A673 (cell line): ENCODE measurements around the gene GNAS. TPM values are rescaled to one million over a fixed set of nuclear protein-coding genes. Genes with fewer than 3 reads are reported as not detected.

Source experiments
- BruUV-seq: library from RNA; stranded (reverse); fragments of 400-500 nt; replicated peaks from 2 replicates; lab custom pipeline; 2021; lab: Mats Ljungman, UMichigan
- CTCF ChIA-PET: fragments of 300-600 bp; sonication (Branson Sonifier 250); formaldehyde crosslinking; loops from one replicate; lab custom pipeline; 2022; ENCODE audit warnings: antibody characterized with exemption; lab: Charles Lee
- POLR2A ChIA-PET: fragments of 300-600 bp; sonication (Branson Sonifier 250); formaldehyde crosslinking; loops from one replicate; lab custom pipeline; 2022; ENCODE audit warnings: antibody characterized with exemption; ENCODE audit not compliant: low non-redundant PET; lab: Charles Lee
- DNase-seq: peaks from one replicate; pipeline ENCODE4 v3.0.0-alpha.2; 2015; ENCODE audit warnings: low spot score
- H3K27ac ChIP-seq: fragments of 200-600 bp; sonication (generic); 2 replicates; pipeline ENCODE4 v1.5.1; 2016; ENCODE audit warnings: mixed run types, low read depth, mild to moderate bottlenecking, mixed read lengths, antibody characterized with exemption, low read length; ENCODE audit not compliant: poor library complexity, severe bottlenecking
- H3K27me3 ChIP-seq: fragments of 200-600 bp; sonication (generic); replicated peaks from 2 replicates; pipeline ENCODE4 v1.6.1; 2017; ENCODE audit warnings: mixed run types, low read depth, mild to moderate bottlenecking, mixed read lengths, antibody characterized with exemption, low read length; ENCODE audit not compliant: insufficient read depth, poor library complexity
- H3K36me3 ChIP-seq: fragments of 200-600 bp; sonication (generic); 2 replicates; pipeline ENCODE4 v1.6.1; 2016; ENCODE audit warnings: mixed run types, mild to moderate bottlenecking, mixed read lengths, antibody characterized with exemption, low read length; ENCODE audit not compliant: insufficient read depth, poor library complexity, severe bottlenecking
- H3K4me1 ChIP-seq: fragments of 200-600 bp; sonication (generic); 2 replicates; pipeline ENCODE4 v1.6.1; 2017; ENCODE audit warnings: mixed run types, mild to moderate bottlenecking, mixed read lengths, antibody characterized with exemption, low read length; ENCODE audit not compliant: insufficient read depth, poor library complexity, severe bottlenecking
- H3K4me3 ChIP-seq: fragments of 200-600 bp; sonication (generic); 2 replicates; pipeline ENCODE4 v1.5.1; 2016; ENCODE audit warnings: low read depth, mixed run types, mild to moderate bottlenecking, mixed read lengths, low read length; ENCODE audit not compliant: poor library complexity, severe bottlenecking
- H3K9me3 ChIP-seq: fragments of 200-600 bp; sonication (generic); 2 replicates; pipeline ENCODE4 v1.6.1; 2016; ENCODE audit warnings: mixed run types, low read depth, mild to moderate bottlenecking, mixed read lengths, antibody characterized with exemption, low read length; ENCODE audit not compliant: poor library complexity, severe bottlenecking
- EZH2 ChIP-seq: fragments of 200-600 bp; sonication (generic); IDR thresholded peaks from 2 replicates; pipeline ENCODE4 v1.6.1; 2017; ENCODE audit warnings: borderline replicate concordance, low read depth, mild to moderate bottlenecking, mixed read lengths, antibody characterized with exemption, low read length; ENCODE audit not compliant: poor library complexity, severe bottlenecking
- intact Hi-C: fragments of 100-400 bp; cut with micrococcal nuclease; formaldehyde crosslinking; loops from one replicate; pipeline ENCODE4 v1.10.0; 2022; ENCODE audit not compliant: unreplicated experiment
- microRNA-seq: library from miRNA; unstranded; fragments of <30 nt; microRNA quantifications from one replicate; pipeline ENCODE4 v1.2.0, GENCODE V29; 2021
- total RNA-seq: library from RNA; stranded (reverse); gene quantifications from 2 replicates; pipeline ENCODE4 v1.2.3, GENCODE V29; 2021
- TF ChIP-seq, protein P1 (sequence below): fragments of 300-800, 200-600 bp; sonication (generic); conservative IDR thresholded peaks from 2 replicates; pipeline ENCODE4 v1.5.1; 2017; ENCODE audit warnings: low read depth, mild to moderate bottlenecking, antibody characterized with exemption, low read length, moderate library complexity, mixed read lengths

The GNAS gene
- total RNA-seq, 1 experiment from 2014 or later, result 1,108 TPM

DNA sequence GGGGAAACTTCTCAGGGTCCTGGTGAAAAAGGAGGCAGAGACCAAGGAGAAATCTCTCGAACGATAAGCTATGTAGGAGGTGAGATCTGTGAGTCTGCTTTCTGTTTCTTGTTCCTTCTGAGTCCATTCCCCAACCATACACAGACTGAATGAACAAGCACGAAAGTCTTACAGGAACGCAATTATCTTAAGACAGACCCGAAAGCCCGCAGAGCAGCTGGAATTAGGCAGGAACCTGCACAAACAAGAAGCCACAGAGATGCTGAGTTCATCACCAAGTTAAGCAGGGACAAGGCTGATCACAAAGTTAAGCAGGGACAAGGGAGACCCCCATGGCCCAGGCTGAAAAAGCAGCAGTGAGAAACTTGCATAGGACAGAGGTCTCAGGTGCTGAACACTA lies 107.1 kb downstream of the GNAS start:
- H3K27me3 ChIP-seq, result peaks cover 6% of the 10 kb centered on the region
- ChIA-PET CTCF (no interaction called here), POLR2A (no interaction called here)
- H3K9me3 ChIP-seq, result no peaks in the 10 kb centered on the region
- no peaks in the 10 kb centered on the region for H3K36me3 ChIP-seq
- intact Hi-C loops, result no loop called here
- H3K4me3 ChIP-seq, result no peak overlapping the region
- no peak overlapping the region for H3K27ac ChIP-seq
- TF ChIP-seq, protein P1, sequence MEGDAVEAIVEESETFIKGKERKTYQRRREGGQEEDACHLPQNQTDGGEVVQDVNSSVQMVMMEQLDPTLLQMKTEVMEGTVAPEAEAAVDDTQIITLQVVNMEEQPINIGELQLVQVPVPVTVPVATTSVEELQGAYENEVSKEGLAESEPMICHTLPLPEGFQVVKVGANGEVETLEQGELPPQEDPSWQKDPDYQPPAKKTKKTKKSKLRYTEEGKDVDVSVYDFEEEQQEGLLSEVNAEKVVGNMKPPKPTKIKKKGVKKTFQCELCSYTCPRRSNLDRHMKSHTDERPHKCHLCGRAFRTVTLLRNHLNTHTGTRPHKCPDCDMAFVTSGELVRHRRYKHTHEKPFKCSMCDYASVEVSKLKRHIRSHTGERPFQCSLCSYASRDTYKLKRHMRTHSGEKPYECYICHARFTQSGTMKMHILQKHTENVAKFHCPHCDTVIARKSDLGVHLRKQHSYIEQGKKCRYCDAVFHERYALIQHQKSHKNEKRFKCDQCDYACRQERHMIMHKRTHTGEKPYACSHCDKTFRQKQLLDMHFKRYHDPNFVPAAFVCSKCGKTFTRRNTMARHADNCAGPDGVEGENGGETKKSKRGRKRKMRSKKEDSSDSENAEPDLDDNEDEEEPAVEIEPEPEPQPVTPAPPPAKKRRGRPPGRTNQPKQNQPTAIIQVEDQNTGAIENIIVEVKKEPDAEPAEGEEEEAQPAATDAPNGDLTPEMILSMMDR, result no peak
- TF ChIP-seq EZH2, result no peak
- no peak for DNase-seq
- H3K4me1 ChIP-seq, result no peaks in the 10 kb centered on the region
- BruUV-seq, result no TSS peak

Small RNA genes within 50 kb of the gene (microRNA-seq; reads per million reads assigned to microRNA genes)
- not detected for gene MIR298

Other genes starting within 250 kb of the GNAS start
- gene STX16, start 201.4 kb upstream of the GNAS start, total RNA-seq, result 44.5 and 53.4 TPM in 2 replicates
- 15.8 and 19.9 TPM in 2 replicates for gene NPEPL1, start 159.9 kb upstream of the GNAS start, total RNA-seq
- gene GNAS-AS1, start 1.8 kb upstream of the GNAS start, total RNA-seq, result 6.7 and 7.1 TPM in 2 replicates
- gene NELFCD, start 128.5 kb downstream of the GNAS start, total RNA-seq, result 164 and 174 TPM in 2 replicates
- 1.2 and 1.4 TPM in 2 replicates for gene CTSZ, start 154.5 kb downstream of the GNAS start, total RNA-seq
- gene TUBB1, start 166.7 kb downstream of the GNAS start, total RNA-seq, result not detected in 2 replicates
- gene ATP5F1E, start 179.6 kb downstream of the GNAS start, total RNA-seq, result 73.7 and 76.8 TPM in 2 replicates
- 81.9 and 83.4 TPM in 2 replicates for gene PRELID3B, start 190.1 kb downstream of the GNAS start, total RNA-seq